Heart left ventricle (tissue), 16 donors: ENCODE results near the gene HLA-B. TPM values are rescaled to one million over a fixed set of nuclear protein-coding genes. Genes with fewer than 3 reads are reported as not detected.
"Not testable (repeated sequence)": the region's sequence is repeated elsewhere in the genome, so short reads cannot be mapped to it uniquely, and the experiment has no call there.

ENCODE experiments used
- ATAC-seq, 4 donors: fragments of 200-7000 bp; cut with Tn5 transposase; one replicate each; pipeline ENCODE4 v1.9.1; 2020 to 2022; ENCODE audit warnings: moderate library complexity in 4 of 4, mild to moderate bottlenecking in 3 of 4, moderate number of reproducible peaks in 1 of 4
- DNase-seq, 5 donors: peaks; one replicate each; pipeline ENCODE4 v3.0.0-alpha.2; 2020
- H3K27ac ChIP-seq, 12 donors: fragments of 200-600 bp; sonication (generic) in 4 of 12; one replicate each; pipeline versions ENCODE4 v1.5.0 to v1.8.0; 2016 to 2022; ENCODE audit warnings: mild to moderate bottlenecking in 2 of 12
- H3K27me3 ChIP-seq, 9 donors: fragments of 200-600 bp; sonication (generic) in 2 of 9; one replicate each; pipeline versions ENCODE4 v1.5.1 to v1.8.0; 2016 to 2022; ENCODE audit warnings: mild to moderate bottlenecking in 3 of 9
- H3K36me3 ChIP-seq, 9 donors: fragments of 200-600 bp; sonication (generic) in 2 of 9; one replicate each; pipeline versions ENCODE4 v1.5.0 to v1.8.0; 2018 to 2022; ENCODE audit warnings: mild to moderate bottlenecking in 2 of 9
- H3K4me1 ChIP-seq, 12 donors: fragments of 200-600 bp; sonication (generic) in 4 of 12; one replicate each; pipeline versions ENCODE4 v1.5.0 to v1.8.0; 2016 to 2022; ENCODE audit warnings: mild to moderate bottlenecking in 3 of 12
- H3K4me3 ChIP-seq, 12 donors: fragments of 200-600 bp; sonication (generic) in 4 of 12; one replicate each; pipeline versions ENCODE4 v1.5.0 to v1.8.0; 2017 to 2022; ENCODE audit warnings: mild to moderate bottlenecking in 9 of 12, moderate library complexity in 4 of 12
- H3K9me3 ChIP-seq, 12 donors: fragments of 200-600 bp; sonication (generic) in 4 of 12; one replicate each; pipeline versions ENCODE4 v1.5.0 to v1.8.0; 2016 to 2022; ENCODE audit warnings: mild to moderate bottlenecking in 1 of 12
- CTCF ChIP-seq, 12 donors: fragments of 200-600 bp; sonication (generic) in 4 of 12; IDR thresholded peaks; one replicate each; pipeline versions ENCODE4 v1.5.0 to v1.8.0; 2018 to 2022; ENCODE audit warnings: antibody characterized with exemption in 12 of 12, mild to moderate bottlenecking in 5 of 12
- POLR2A ChIP-seq, 2 donors: fragments of 450-650 bp; IDR thresholded peaks; one replicate each; pipeline ENCODE4 v1.6.1; 2017; ENCODE audit warnings: antibody characterized with exemption in 2 of 2, mild to moderate bottlenecking in 2 of 2, moderate library complexity in 2 of 2
- WGBS, 4 donors: extraction: QIAGEN DNeasy Blood & Tissue Kit in 2 of 4; methylation state at CpG; one replicate each; pipeline versions ENCODE4 v1.1.5 to v1.1.7; 2013 to 2018; 5-methylcytosine and 5-hydroxymethylcytosine counted together
- intact Hi-C, 10 donors: fragments of 100-400 bp; cut with DNase I; formaldehyde crosslinking; loops; one replicate each; pipeline versions ENCODE4 v1.11.1 to v1.14.2; 2022
- polyA plus RNA-seq, 2 donors: library from polyadenylated mRNA; stranded (reverse); fragments of 200-250 nt; gene quantifications; one replicate each; pipeline ENCODE4 v1.2.3, GENCODE V29; 2013
- total RNA-seq, 9 donors: library from RNA; depleted of rRNA in 2 of 9; stranded (reverse); fragments of >200 nt in 2 of 9; fragmentation: NEBNext Ultra II Directional in 3 of 9; extraction: Animal tissue kit (Norgen Biotek cat#: 25700) in 3 of 9; gene quantifications; one replicate each; pipeline versions ENCODE4 v1.1.0 to v1.2.4, GENCODE V29; 2016 to 2023
- donor health status: ischemic (EF 13 %, LVEDD 7.1; RV severe dilation, severe dysfunction).
- donor health status: healthy with polysubstance abuse.
- donor health status: DM: no; HTN: yes; CAD: no.
- donor health status: DM: no; HTN: no; CAD: no.
- donor health status: ischemic (EF 25% LVEDD 6.9; RV normal size, moderate dysfunction).
- donor health status: ischemic (EF 25% LVEDD 5.7; RV mildly dilated, moderate dysfunction).
- donor health status: healthy.
- donor health status: DM: yes; HTN: yes; CAD: no.
- donor health status: ischemic (EF 35%, LVEDD 5.7; RV mildly dilated, moderate dysfunction).
- donor health status: nonischemic (EF 11% LVEDD 7.7; RV severe dilation, severe dysfunction).
- donor health status: DM: yes; HTN: yes; CAD: no.
- donor health status: PGD.
- donor health status: ischemic (EF 29% LVEDD 5.4; RV normal size, mild dysfunction).
- donor health status: nonischemic (EF 23%, LVEDD 6.1; RV moderate dilation, normal function).

HLA-B gene
- total and polyA plus RNA-seq, 11 donors = 235 to 2,858 (median 390) TPM

- Histone ChIP-seq H3K4me3 (peak overlapping the region; percentile 65 to 97 (median 88)), H3K27ac (peak overlapping the region; percentile 95 to 100 (median 98)), H3K4me1 (peaks cover 7 to 65% (median 47%) of the 10 kb centered on the region in 12 donors), H3K9me3 (no peaks in the 10 kb centered on the region), H3K36me3 (peaks cover 0 to 7% (median 0%) of the 10 kb centered on the region in 9 donors), H3K27me3 (no peaks in the 10 kb centered on the region)
- DNase-seq (peak; percentile 95 to 97 (median 96)), ATAC-seq (peak; percentile 85 to 92 (median 88))
- intact Hi-C loops = loop anchor here in 4 of 10 donors (1.0 to 5.0 kb wide), 4 partner anchors 41 to 142 kb away; partner anchors contain the start of gene DDX39B (in 1 of the 4)
- TF ChIP-seq POLR2A (IDR thresholded peaks at IDR 0.05) = peak in 1 of 2 donors; percentile 58
- peak; percentile 69 to 97 (median 88) for TF ChIP-seq CTCF (IDR thresholded peaks at IDR 0.05)
- WGBS, 4 donors = 0 to 1% (median 0%) methylated on average over 40 to 57 of the region's 57 CpGs
Measured at GRCh38 chr6:31399589-31400466, 42.8 kb upstream of the HLA-B start.

- H3K27ac ChIP-seq = no peak overlapping the region
- 79 to 90% (median 86%) methylated on average over 10 of the region's 10 CpGs for WGBS, 4 donors
- H3K4me1 ChIP-seq = peaks cover 6 to 51% (median 36%) of the 10 kb centered on the region in 12 donors
Measured at GRCh38 chr6:31397901-31398525, 41.0 kb upstream of the HLA-B start.

GRCh38 chr6:31397153-31397499 is 40.1 kb upstream of the HLA-B start:
- not testable (repeated sequence) for H3K4me3 ChIP-seq, ATAC-seq, H3K27me3 ChIP-seq, H3K9me3 ChIP-seq, H3K27ac ChIP-seq, DNase-seq
- Histone ChIP-seq H3K4me1 (peaks cover under 1 to 42% (median 27%) of the 10 kb centered on the region in 12 donors), H3K36me3 (peaks cover 0 to 22% (median 2%) of the 10 kb centered on the region in 9 donors)
- intact Hi-C loops = loop anchor here in 8 of 10 donors (1.0 to 5.0 kb wide), 5 partner anchors 44 to 90 kb away; no protein-coding TSS in a partner anchor
- 26 to 31% (median 28%) methylated on average over 8 of the region's 8 CpGs for WGBS, 4 donors

More at GRCh38 chr6:31397901-31398525, 41.0 kb upstream of the HLA-B start:
- peaks cover 0 to 22% (median 2%) of the 10 kb centered on the region in 9 donors for H3K36me3 ChIP-seq
- H3K27me3 ChIP-seq = no peaks in the 10 kb centered on the region
- TF ChIP-seq CTCF (IDR thresholded peaks at IDR 0.05) (no peak), POLR2A (IDR thresholded peaks at IDR 0.05) (no peak)
- H3K9me3 ChIP-seq = no peaks in the 10 kb centered on the region
- DNase-seq = no peak
- H3K4me3 ChIP-seq = no peak overlapping the region
- no peak for ATAC-seq
- intact Hi-C loops = loop anchor here in 9 of 10 donors (1.0 to 5.0 kb wide), 5 partner anchors 43 to 89 kb away; no protein-coding TSS in a partner anchor

DNA sequence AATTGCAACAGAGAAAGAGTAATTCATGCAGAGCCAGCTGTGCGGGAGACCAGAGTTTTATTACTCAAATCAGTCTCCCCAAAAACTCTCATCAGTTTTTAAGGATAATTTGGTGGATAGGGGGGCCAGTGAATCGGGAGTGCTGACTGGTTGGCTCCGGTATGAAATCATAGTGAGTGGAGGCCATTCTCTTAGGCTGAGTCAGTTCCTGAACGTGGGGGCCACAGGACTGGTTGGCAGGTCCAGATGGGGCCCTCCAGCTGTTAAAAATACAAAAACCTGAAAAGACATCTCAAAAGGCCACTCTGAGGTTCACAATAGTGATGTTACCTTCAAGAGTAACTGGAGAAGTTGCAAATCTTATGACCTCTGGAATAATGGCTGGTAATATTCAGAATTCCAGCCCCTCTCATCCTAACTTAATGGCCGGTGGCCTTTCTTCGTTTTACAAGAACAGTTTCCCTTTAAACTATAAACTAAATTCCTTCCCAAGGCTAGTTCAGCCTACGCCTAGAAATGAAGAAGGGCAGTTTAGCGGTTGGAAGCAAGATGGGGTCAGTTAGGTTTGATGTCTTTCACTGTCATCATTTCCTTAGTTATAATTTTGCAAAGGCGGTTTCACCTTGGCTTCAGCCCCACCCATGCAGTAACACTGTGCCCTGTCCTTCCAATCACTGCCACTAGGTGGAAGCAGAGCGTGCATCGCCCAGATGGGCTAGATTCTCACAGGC is 39.6 kb upstream of the HLA-B start:
- peak; percentile 70 to 84 (median 82) for DNase-seq
- TF ChIP-seq POLR2A (IDR thresholded peaks at IDR 0.05) (no peak), CTCF (IDR thresholded peaks at IDR 0.05) (peak; percentile 76 to 98 (median 90))
- Histone ChIP-seq H3K27ac (peak overlapping the region in 1 of 12 donors; percentile 4), H3K9me3 (no peaks in the 10 kb centered on the region), H3K27me3 (no peaks in the 10 kb centered on the region), H3K4me3 (no peak overlapping the region), H3K36me3 (peaks cover 0 to 22% (median 2%) of the 10 kb centered on the region in 9 donors), H3K4me1 (peaks cover 0 to 37% (median 22%) of the 10 kb centered on the region in 12 donors)
- intact Hi-C loops = loop anchor here in 8 of 10 donors (1.0 to 5.0 kb wide), 5 partner anchors 44 to 91 kb away; no protein-coding TSS in a partner anchor
- WGBS, 4 donors = 41 to 45% (median 42%) methylated on average over 11 of the region's 11 CpGs
- peak in 2 of 4 donors; percentile 29 to 62 for ATAC-seq
